GM21717 (cell line): ENCODE results near the gene C4orf46.
"Not testable (repeated sequence)": the region's sequence is repeated elsewhere in the genome, so short reads cannot be mapped to it uniquely, and the experiment has no call there.

ENCODE experiments used
- ATAC-seq: cut with Tn5 transposase; IDR thresholded peaks from one replicate; pipeline ENCODE4 v1.9.1; 2021; ENCODE audit warnings: mild to moderate bottlenecking, moderate library complexity; ENCODE audit not compliant: unreplicated experiment

Gene C4orf46

DNA sequence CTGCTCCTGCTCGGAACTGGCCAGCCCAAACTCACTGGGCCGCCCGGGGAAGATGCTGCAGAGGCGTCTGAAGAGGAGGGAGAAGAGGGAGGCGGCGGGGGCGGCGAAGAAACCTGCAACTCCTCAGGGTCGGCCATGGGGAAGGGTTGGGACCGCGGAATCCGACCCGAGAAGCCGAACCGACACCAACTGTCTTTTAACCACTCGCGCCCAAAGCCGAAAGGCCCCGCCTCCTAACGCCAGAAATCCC lies at the start of gene C4orf46:
Gene C4orf46 (minus strand): TSS at position 223 of the 250 bp plus-strand sequence. CDS start 86 bp downstream, at position 137.
- no peak for ATAC-seq

GRCh38 chr4:158715802-158716201 lies 44.1 kb upstream of the C4orf46 start:
- ATAC-seq = no peak

- no peak for ATAC-seq
Measured at GRCh38 chr4:158714937-158715336, 43.2 kb upstream of the C4orf46 start.

- not testable (repeated sequence) for ATAC-seq
Measured at GRCh38 chr4:158712622-158713021, 40.9 kb upstream of the C4orf46 start.

GRCh38 chr4:158710814-158711213 lies 39.1 kb upstream of the C4orf46 start:
- no peak for ATAC-seq

- no peak for ATAC-seq
Measured at GRCh38 chr4:158704274-158704673, 32.6 kb upstream of the C4orf46 start.

GRCh38 chr4:158688813-158689212 lies 17.1 kb upstream of the C4orf46 start:
- no peak for ATAC-seq

GRCh38 chr4:158682066-158682465 lies 10.4 kb upstream of the C4orf46 start:
- ATAC-seq = no peak

DNA sequence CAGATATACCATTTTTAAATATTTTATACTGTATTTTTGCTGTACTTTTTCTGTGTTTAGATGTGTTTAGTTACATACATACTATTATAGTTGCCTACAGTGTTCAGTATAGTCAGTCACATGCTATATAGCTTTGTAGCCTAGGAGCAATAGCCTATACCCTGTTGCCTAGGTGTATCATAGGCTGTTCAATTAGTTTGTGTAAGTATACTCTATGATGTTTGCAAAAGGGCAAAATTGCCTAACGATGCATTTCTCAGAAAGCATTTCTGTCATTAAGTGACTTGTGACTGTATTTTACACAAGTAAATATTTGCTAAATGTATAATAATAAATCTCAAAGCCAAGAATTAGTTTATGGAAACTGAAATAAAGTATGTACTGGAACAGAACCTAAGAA lies 9.9 kb upstream of the C4orf46 start:
- no peak for ATAC-seq

DNA sequence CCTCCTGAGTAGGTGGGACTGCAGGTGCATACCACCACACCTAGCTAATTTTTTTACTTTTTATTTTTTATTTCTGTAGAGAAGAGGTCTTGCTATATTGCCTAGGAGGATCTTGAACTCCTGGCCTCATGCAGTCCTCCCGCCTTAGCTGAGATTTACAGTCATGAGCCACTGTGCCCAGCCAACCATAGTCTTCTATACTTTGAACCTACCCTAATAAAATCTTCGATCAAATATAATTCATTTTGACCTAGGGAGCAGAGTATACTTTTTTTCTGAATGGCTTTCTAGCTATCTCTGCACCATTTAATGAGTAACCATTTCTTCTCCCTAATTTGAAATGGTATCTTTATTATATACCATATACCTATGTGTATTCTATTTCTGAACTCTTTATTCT lies 7.1 kb upstream of the C4orf46 start:
- ATAC-seq = no peak

- ATAC-seq = no peak
Measured at GRCh38 chr4:158676076-158676475, 4.4 kb upstream of the C4orf46 start.

DNA sequence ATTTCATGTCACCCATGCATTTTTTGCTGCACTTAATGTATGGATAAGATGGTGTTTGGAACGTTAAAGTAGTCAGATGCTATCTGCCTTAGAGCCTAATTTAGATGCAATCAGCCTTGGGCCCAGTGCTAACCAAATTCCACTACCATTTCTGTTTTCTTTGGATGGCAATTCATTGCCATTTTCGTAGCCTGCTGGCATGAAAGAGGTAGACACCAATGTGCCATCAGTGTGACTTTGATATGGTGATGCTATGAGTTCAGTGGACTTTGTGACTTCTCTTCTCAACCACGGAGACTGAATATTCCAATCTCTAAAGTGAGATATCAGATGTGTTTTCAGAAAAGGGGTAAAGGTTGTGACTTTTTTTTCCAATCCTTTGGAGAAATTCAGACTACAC lies 1.9 kb upstream of the C4orf46 start:
- ATAC-seq = no peak

DNA sequence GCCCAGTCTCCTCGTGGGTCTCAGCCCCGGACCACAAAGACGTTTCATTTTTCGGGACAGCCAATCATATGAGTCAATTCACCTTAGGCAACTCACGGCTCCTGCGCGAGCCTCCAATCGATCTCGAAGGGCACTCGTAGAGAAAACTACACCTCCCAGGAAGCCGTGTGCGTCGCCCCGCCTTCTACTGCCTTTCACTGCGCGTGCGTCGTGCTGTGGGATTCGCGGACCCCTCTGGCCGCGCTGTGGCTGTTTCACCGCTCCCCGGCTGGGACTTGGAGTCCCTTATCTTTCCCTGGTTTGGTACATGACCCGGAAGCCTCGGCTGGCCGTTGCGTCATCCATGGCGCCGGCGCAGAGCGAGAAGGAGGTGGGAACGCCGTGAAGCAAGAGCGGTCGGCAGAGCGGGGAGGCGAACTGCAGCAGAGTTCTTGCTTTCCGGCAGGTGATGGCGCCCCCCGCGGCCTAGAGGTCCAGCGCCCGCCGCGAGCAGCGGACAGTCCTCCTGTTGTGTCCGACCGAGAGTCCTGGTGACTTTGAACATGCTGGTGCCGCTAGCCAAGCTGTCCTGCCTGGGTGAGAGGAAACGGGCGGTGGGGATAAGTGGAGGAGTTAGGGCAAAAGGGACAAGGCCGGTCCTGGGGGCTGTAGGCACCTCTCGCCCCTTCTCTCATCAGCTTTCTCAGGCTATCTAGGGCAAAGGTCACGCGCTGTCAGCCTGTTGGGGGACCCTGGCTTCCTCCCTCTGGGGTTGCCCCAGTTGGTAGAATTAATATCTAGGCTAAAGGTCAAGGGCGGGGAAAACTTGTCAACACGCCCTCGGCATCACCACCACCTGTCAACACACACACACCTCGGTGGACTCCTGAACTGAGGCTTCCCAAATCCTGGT lies 474 bp upstream of the C4orf46 start, which contains the start of gene ETFDH:
Gene ETFDH (plus strand): TSS at position 382 of the 892 bp plus-strand sequence. CDS start 161 bp downstream, at position 543.
- peak; percentile 92 for ATAC-seq

DNA sequence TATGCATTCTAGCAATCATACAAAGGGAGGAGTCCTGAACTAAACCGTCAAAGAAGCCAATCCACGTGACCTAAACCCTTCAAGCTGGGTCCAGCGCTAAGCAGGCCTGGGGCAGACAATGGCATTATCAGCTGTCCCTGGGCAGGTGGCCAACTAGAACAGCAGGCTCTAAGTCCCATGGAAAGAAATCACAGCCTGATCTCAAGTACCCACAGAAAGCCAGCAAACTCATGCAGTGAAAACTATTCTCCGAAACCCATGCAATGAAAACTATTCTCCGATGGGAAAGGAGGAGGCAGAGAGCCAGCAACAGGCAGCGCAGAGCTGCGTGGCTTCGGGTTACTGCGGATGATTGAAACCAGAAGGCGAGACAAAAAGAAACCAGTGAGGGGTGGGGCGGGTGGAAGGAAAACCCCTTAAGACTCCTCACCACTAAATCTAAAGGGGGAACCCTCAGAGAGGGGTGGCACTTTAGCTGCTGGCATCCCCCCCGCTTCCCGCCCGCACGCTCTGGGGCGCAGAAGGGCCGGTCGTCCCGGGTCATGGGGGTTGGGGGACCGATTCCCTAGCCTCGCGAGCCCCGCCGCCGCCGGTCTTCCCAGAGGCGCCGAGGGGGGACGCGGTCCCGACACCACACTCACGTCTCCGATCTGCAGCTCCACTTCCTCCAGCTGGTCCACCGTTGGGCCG lies 567 bp downstream of the C4orf46 start:
- peak; percentile 35 for ATAC-seq

DNA sequence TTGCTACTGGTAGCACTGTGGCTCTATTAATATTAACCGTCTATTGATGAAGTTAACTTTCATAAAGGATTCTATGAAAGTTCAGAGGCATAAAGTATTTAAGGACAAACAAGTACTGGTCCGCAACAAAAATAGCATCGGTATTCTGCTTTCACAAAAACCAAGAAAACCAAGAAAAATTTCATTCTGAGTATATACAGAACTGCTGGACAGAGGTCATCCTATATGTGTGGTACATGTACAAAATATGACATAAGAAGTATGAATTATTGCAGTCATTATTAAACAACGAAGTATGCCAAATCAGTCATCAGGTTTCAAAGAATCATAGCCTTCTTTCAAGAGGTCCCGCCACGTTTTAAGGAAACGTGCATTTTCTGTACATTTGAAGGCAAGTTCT lies 2.4 kb downstream of the C4orf46 start:
- no peak for ATAC-seq

GRCh38 chr4:158667651-158668198 lies 4.0 kb downstream of the C4orf46 start:
- no peak for ATAC-seq

DNA sequence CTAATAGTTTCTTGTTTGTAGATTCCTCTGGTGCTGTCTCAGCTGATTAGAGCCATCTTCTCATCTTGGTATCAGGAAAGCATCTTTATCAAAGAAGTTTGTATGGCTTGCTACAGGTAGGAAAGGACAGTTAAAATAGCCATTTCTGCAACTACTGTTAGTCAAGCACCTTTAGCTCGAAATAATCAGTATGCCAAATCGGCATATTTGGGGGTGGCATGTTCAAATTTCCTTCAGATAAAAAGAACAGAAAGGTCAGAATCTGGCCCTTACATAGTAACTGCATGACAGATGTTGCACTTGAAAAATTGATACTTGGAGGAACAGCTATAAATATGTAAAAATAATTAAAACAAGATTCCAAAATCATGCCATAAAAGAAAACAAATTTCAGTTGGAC lies 4.8 kb downstream of the C4orf46 start:
- no peak for ATAC-seq

DNA sequence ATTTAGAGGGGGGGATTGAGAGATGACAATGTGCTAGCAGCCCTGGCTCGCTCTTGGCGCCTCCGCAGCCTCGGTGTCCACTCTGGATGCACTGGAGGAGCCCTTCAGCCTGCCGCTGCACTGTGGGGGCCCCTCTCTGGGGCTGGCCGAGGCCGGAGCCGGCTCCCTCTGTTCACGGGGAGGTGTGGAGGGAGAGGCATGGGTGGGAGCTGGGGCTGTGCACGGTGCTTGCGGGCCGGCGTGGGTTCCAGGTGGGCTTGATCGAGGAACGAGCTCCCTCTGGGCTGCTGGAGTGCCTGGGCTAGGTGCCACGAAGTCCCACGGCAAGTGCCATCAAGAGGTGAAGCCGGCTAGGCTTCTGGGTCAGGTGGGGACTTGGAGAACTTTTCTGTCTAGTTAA lies 6.9 kb downstream of the C4orf46 start:
- ATAC-seq = no peak

GRCh38 chr4:158663707-158664625 lies 7.7 kb downstream of the C4orf46 start:
- ATAC-seq = not testable (repeated sequence)

- ATAC-seq = not testable (repeated sequence)
Measured at GRCh38 chr4:158663255-158663654, 8.4 kb downstream of the C4orf46 start.

GRCh38 chr4:158657291-158657690 lies 14.4 kb downstream of the C4orf46 start:
- ATAC-seq = no peak
